HG02623 (cell line): ENCODE measurements around the gene SAMD14.

Experiments used
- ATAC-seq: cut with Tn5 transposase; IDR thresholded peaks from one replicate; pipeline ENCODE4 v1.9.1; 2021; ENCODE audit warnings: moderate library complexity; ENCODE audit not compliant: unreplicated experiment

SAMD14 gene

GRCh38 chr17:50097926-50098325 is 32.0 kb downstream of the SAMD14 start:
- ATAC-seq = no peak

DNA sequence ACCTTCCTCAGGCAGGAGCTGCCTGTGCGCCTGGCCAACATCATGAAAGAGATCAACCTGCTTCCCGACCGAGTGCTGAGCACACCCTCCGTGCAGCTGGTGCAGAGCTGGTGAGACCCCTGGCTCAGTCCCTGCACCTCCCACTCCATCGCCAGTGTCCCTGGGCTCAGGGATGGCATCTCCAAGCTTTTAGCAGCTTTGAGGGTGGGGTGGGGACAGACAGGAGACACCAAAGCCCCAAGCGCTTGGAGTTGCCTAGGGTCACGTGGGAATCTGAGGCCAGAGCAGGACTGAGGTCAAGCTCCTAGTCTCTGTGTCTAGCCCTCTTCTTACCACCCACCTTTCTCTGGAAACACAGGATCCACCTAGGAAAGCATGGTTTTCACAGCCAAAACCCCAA is 32.5 kb downstream of the SAMD14 start:
- ATAC-seq = no peak

- no peak for ATAC-seq
Measured at GRCh38 chr17:50096758-50097157, 33.2 kb downstream of the SAMD14 start.

- ATAC-seq = no peak
Measured at GRCh38 chr17:50096092-50096491, 33.9 kb downstream of the SAMD14 start.

GRCh38 chr17:50095626-50096037 is 34.3 kb downstream of the SAMD14 start:
- ATAC-seq = no peak

DNA sequence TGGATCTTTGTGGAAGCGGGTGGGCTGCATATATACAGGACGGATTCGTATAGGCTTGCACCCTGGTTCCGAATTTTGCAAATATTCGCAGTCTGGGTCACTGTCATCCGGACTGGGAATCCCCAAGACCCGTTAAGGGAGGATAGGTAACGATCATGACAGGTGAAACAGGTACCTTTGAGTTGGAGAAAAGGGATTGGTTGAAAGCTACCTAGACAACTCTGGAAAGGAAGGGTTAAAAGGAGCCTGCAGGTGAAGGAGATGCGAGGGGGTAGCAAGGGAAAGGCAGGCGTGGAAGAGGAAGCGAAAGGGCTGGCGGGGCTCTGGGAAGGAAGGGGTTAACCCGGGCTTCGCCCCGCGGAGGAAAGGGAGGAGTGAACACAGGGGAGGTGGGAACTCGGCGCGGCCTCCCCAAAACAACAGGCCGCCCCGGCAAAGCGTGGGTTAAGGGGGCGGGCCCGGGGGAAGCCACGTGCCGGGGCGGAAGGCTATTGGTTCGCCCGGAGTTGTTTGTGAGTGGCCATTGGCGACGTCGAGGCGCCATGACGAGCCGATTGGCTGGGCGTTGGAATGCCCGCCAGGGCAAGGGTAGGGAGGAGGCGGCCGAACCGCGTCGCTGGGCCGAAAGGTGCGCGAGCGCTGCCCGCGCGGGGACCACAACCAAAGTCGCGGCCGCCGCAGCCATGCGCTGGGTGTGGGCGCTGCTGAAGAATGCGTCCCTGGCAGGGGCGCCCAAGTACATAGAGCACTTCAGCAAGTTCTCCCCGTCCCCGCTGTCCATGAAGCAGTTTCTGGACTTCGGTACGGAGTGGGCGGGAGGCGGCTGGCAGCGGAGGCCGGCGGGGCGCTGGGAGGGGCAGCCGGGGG is 35.0 kb downstream of the SAMD14 start, which contains the start of gene PDK2:
Gene PDK2 (plus strand): TSS at position 599 of the 867 bp plus-strand sequence. CDS start 85 bp downstream, at position 684.
- ATAC-seq = peak; percentile 82

- ATAC-seq = peak; percentile 25
Measured at GRCh38 chr17:50094243-50094752, 35.7 kb downstream of the SAMD14 start.

DNA sequence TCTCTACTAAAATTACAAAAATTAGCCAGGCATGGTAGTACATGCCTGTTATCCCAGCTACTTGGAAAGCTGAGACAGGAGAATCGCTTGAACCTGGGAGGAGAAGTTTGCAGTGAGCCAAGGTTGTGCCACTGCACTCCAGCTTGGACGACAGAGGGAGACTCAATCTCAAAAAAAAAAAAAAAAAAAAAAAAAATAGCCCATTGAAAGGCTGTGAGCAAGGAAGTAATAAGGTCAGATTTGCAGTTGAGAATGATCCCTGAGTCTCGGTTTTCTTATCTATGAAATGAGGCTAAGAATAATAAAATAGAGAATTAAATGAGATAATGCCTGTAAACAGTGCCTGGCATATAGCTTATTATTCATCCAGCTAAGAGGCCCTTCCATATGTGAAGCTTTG is 36.2 kb downstream of the SAMD14 start:
- ATAC-seq = no peak

GRCh38 chr17:50093246-50093645 is 36.7 kb downstream of the SAMD14 start:
- no peak for ATAC-seq

DNA sequence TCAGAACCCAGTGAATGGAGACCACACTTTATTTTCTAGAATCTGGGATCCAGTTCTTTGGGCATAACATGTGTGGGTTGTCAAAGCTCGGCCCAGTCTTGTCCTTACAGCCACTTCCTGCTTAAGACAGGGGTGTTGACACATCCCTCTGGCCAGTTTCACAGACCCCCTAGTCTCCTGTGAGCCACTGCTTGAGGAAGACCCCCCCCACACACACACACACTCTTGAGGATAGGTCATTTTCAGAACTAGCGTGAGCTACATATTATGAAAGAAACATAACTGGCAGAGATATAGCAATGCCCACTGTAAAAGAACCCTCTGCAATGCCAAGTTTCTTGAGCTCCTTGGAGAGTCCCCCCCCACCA is 38.1 kb downstream of the SAMD14 start:
- ATAC-seq = no peak

DNA sequence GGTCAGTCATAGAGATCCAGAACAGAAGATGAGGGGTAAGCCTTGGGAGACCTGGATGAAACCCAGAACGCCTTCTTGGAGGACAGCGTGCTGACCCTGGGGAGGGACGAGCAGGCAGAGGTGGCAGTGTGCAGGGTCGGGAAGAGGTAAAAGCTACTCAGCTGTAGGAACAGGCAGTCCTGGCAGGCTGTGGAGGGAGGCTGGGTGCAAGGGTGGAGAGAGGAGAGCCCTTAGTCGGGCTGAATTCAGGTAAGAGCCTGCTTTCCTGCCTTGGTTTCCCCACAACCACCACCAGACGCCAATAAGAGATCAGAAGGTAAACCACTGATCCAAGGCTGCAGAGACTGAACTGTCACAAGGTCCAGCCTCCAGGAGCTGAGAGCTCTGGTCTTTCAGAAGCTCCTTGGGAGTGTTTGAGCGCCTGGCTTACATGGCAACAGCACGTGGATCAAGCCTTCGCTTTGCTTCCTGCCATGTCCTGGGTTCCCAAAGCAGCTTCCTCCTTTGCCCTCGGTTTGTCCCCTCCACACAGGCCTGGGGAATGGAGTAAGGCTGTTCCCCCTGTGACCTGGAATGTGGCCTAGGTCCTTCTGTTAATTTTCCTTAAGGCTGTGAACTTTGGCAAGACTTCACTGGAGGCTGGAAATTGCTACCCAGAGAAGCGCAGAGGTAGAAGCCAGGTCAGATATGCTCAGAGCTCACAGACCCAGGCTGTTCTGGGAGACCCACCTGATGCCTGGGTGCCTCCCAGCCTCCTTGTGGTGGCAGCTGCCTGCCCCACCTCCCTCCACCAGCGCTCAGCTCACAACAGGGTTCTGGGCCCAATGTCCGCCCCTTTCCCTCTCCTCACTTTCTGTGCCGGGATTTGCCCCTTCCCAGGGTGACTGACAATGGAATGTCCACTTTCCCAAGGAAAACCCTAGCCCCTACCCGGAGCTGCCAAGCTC is 38.7 kb downstream of the SAMD14 start:
- ATAC-seq = no peak

- no peak for ATAC-seq
Measured at GRCh38 chr17:50090071-50090470, 39.9 kb downstream of the SAMD14 start.

DNA sequence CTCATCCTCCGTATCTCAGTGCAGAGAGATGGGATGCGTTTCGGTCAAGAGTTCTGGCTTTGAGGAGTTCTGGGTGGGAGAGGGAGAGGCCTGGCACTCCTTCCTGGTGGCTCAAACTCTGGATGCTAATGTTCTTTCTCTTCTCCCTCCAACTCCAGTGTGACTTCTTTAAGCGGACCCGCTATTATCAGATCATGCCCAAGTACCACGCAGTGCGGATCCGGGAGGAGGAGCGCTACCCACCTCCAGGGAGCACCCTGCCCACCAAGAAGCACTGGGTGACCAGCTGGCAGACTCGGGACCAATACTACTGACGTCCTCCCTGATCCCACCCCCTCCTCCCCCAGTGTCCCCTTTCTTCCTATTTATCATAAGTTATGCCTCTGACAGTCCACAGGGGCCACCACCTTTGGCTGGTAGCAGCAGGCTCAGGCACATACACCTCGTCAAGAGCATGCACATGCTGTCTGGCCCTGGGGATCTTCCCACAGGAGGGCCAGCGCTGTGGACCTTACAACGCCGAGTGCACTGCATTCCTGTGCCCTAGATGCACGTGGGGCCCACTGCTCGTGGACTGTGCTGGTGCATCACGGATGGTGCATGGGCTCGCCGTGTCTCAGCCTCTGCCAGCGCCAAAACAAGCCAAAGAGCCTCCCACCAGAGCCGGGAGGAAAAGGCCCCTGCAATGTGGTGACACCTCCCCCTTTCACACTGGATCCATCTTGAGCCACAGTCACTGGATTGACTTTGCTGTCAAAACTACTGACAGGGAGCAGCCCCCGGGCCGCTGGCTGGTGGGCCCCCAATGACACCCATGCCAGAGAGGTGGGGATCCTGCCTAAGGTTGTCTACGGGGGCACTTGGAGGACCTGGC is 40.8 kb downstream of the SAMD14 start:
- no peak for ATAC-seq

DNA sequence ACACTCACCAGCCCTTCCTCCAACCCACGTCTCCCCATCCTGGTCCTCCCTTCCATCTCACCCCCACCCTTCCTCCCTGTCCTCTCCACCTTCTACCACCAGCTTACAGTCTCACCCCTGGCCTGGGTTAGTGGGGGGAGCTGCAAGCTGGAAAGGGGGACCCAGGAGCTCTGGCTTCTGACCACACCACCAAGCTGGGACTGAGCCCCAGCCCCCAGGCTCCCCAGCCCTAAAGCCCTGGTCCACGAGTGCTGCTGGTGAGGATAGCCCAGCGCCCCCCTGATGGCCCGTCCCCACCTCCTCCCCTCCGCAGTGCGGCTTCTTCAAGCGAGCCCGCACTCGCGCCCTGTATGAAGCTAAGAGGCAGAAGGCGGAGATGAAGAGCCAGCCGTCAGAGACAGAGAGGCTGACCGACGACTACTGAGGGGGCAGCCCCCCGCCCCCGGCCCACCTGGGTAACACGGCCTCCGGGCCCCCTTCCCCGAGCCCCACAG is 42.0 kb downstream of the SAMD14 start:
- no peak for ATAC-seq

GRCh38 chr17:50087246-50087911 is 42.6 kb downstream of the SAMD14 start:
- ATAC-seq = no peak

DNA sequence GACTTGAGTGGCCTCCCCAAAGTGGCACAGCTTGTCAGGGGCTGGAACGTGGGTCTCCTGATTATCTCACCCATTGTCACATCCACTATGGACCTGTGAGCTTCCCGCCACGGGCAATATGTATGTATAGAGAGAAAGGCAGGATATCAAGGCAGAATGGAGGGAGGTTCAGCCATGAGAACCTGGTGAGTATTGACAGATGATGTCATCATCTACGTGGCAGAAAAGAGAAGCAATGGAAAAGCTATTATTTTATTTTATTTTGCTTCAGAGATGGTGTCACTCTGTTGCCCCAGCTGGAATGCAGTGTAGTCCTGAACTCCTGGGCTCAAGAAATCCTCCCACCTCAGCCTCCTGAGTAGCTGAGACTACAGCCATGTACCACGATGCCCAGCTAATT is 48.2 kb downstream of the SAMD14 start:
- ATAC-seq = no peak

DNA sequence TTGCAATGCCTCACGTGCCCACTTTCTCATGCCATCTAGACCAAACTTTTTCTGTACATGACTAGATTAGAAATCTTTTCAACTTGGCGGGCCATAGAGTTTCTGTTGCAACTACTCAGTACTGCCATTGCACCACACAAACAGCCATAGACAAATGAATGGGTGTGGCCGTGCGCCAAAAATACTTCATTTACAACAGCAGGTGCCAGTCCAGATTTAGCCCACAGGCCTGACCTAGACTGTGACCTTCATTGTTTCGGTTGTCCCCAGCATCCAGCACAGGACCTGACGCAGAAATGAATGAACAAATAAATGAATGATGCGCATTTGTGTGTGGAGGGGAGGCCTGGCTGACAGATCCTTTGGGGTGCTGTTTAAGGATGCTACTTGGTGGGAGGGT is 49.1 kb downstream of the SAMD14 start:
- no peak for ATAC-seq

- ATAC-seq = no peak
Measured at GRCh38 chr17:50080096-50080480, 49.9 kb downstream of the SAMD14 start.

DNA sequence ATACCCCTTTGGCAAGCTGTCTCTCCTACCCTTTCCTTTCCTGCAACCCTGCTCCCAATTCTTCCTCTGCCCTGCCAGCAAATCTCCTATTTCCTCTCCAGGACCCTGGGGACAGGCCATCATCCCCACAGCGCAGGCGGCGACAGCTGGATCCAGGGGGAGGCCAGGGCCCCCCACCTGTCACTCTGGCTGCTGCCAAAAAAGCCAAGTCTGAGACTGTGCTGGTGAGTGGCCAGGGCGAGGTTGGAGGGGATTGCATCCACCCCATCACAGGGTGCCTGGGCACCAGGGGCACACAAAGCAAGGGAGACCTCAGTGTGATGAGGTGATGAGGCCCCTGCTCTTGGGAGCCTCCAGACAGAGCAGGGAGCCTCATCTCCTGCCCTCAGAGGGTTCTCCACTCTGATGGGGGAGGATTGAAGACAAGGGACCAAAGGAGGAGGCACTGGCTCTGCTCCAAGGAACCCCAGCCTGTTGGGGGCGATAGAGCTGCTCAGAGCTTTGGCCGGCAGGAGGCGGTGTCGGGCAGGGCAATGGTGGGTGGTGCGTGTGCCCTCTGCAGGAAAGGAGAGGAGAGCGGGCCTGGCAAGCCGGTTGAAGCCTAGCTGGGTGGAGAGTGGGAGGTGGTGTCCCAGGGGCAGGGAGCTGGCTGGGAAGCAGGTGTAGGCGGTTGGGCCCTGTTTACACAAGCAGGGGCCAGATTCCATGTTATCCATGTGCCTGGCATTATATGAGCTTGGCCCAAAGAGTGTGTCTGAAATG is 50.4 kb downstream of the SAMD14 start:
- no peak for ATAC-seq
